Chondrocyte (in vitro differentiated cells): ENCODE measurements around the gene NTRK2. TPM values are rescaled to one million over a fixed set of nuclear protein-coding genes. Genes with fewer than 3 reads are reported as not detected.

Experiments
- DNase-seq: peaks from one replicate; pipeline ENCODE4 v3.0.0; 2021; ENCODE audit warnings: mixed read lengths, low spot score
- H3K27ac Mint-ChIP-seq: one replicate; pipeline ENCODE4 v1.8.0; 2021; ENCODE audit warnings: mild to moderate bottlenecking, moderate library complexity, mixed read lengths; ENCODE audit not compliant: unreplicated experiment
- H3K27me3 Mint-ChIP-seq: 2 replicates; pipeline ENCODE4 v1.8.0; 2021; ENCODE audit warnings: low read depth, mixed read lengths
- H3K36me3 Mint-ChIP-seq: 2 replicates; pipeline ENCODE4 v1.8.0; 2021; ENCODE audit warnings: low read depth, mixed read lengths
- H3K4me1 Mint-ChIP-seq: 2 replicates; pipeline ENCODE4 v1.8.0; 2021; ENCODE audit warnings: low read depth, mild to moderate bottlenecking, mixed read lengths
- H3K4me3 Mint-ChIP-seq: one replicate; pipeline ENCODE4 v1.8.0; 2021; ENCODE audit warnings: mild to moderate bottlenecking, moderate library complexity, mixed read lengths; ENCODE audit not compliant: unreplicated experiment
- H3K9me3 Mint-ChIP-seq: 2 replicates; pipeline ENCODE4 v1.8.0; 2021; ENCODE audit warnings: low read depth, mixed read lengths
- CTCF ChIP-seq: fragments of 200-600 bp; sonication (generic); IDR thresholded peaks from 2 replicates; pipeline ENCODE4 v1.5.0; 2021; ENCODE audit warnings: antibody characterized with exemption, mild to moderate bottlenecking, moderate library complexity
- total RNA-seq: library from RNA; stranded (reverse); gene quantifications from 3 replicates; pipeline ENCODE4 v1.2.1, GENCODE V29; 2021

The NTRK2 gene
- total RNA-seq, 1 donor from 2014 or later: 40.0 TPM

GRCh38 chr9:84996716-84997115, 327.2 kb downstream of the NTRK2 start:
- Mint-ChIP-seq H3K36me3 (peaks cover 8% of the 10 kb centered on the region), H3K27ac (no peak overlapping the region), H3K9me3 (peaks cover 19% of the 10 kb centered on the region), H3K4me1 (peaks cover 16% of the 10 kb centered on the region), H3K4me3 (no peak overlapping the region), H3K27me3 (peaks cover 2% of the 10 kb centered on the region)
- DNase-seq: no peak
- no peak for TF ChIP-seq CTCF

DNA sequence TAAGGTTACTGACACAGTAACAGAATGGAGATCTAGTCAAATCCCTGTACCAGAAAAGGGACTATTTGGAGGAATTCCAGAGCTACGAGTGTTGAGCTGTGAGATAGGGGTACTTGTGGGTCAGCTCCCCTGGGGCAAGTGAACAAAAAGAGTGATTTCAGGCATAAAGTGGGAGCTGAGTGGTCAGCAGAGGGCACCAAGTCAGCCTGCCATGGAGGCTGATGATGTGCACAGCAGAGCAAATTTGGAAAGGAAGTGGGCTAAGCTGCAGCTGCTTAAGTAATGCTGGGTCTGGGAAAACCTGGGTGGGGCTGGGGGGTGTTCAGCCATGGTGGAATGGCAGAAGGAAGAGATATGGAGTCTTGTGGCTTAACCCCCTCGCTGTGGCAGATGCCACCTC, 327.9 kb downstream of the NTRK2 start:
- H3K36me3 Mint-ChIP-seq: peaks cover 8% of the 10 kb centered on the region
- H3K4me3 Mint-ChIP-seq: no peak overlapping the region
- no peak for TF ChIP-seq CTCF
- peaks cover 2% of the 10 kb centered on the region for H3K27me3 Mint-ChIP-seq
- peaks cover 19% of the 10 kb centered on the region for H3K9me3 Mint-ChIP-seq
- H3K4me1 Mint-ChIP-seq: peaks cover 16% of the 10 kb centered on the region
- no peak for DNase-seq
- H3K27ac Mint-ChIP-seq: no peak overlapping the region

DNA sequence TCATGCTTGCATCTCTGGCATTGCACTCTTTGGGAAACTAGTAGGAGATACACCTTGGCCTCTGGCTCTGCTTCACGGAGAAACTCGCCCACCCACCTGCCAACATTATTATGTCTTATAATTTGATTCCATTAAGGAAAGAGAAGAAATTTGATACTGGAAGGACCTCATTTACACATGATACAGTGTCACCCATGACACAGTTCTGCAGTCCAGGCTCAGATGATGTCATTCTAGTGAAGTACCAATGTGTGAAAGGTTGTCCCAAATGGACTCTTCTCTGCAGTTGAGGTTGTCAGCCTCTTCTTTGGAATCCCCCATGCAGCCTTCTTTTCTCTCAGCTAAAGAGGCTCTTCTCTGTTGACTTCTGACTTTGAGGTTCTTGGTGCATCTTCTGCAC, 329.1 kb downstream of the NTRK2 start:
- DNase-seq: no peak
- Mint-ChIP-seq H3K27ac (no peak overlapping the region), H3K4me3 (no peak overlapping the region), H3K4me1 (peaks cover 11% of the 10 kb centered on the region), H3K36me3 (peaks cover 8% of the 10 kb centered on the region), H3K27me3 (no peaks in the 10 kb centered on the region), H3K9me3 (peaks cover 19% of the 10 kb centered on the region)
- TF ChIP-seq CTCF: no peak

GRCh38 chr9:84999788-85000187, 330.3 kb downstream of the NTRK2 start:
- no peak for DNase-seq
- Mint-ChIP-seq H3K27ac (no peak overlapping the region), H3K4me3 (no peak overlapping the region), H3K36me3 (peaks cover 8% of the 10 kb centered on the region), H3K4me1 (peaks cover 3% of the 10 kb centered on the region), H3K27me3 (no peaks in the 10 kb centered on the region), H3K9me3 (peaks cover 19% of the 10 kb centered on the region)
- no peak for TF ChIP-seq CTCF

GRCh38 chr9:85001925-85002324, 332.4 kb downstream of the NTRK2 start:
- Mint-ChIP-seq H3K4me3 (no peak overlapping the region), H3K4me1 (peaks cover 2% of the 10 kb centered on the region), H3K27me3 (no peaks in the 10 kb centered on the region), H3K36me3 (peaks cover 8% of the 10 kb centered on the region), H3K9me3 (peaks cover 19% of the 10 kb centered on the region), H3K27ac (no peak overlapping the region)
- no peak for TF ChIP-seq CTCF
- DNase-seq: no peak
